ENCODE measurements around the gene RAB19. TPM values are rescaled to one million over a fixed set of nuclear protein-coding genes. Genes with fewer than 3 reads are reported as not detected.
"Not testable (repeated sequence)": the region's sequence is repeated elsewhere in the genome, so short reads cannot be mapped to it uniquely, and the experiment has no call there.

Gene RAB19
- total and polyA plus RNA-seq, 7 donors = 1.8 to 8.2 (median 3.0) TPM; not detected in 4

DNA sequence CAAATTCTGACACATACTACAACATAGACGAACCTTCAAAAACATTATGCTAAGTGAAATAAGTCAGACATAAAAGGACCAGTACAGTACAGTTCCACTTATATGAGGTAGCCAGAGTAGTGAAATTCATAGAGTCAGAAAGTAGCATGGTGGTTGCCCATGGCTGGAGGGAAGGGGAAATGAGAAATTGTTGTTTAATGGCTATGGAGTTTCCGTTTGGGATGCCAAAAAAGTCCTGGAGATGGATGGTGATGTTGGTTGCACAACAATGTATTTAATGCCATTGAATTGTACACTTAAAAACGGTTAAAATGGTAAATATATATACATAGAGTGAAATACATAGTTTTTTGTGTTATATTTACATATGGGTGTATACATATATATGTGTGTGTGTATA, 3.5 kb upstream of the RAB19 start:
- DNase-seq = no peak
- H3K9me3 ChIP-seq = no peaks in the 10 kb centered on the region
- TF ChIP-seq EP300 (IDR thresholded peaks at IDR 0.05) (no peak), POLR2AphosphoS5 (IDR thresholded peaks at IDR 0.05) (no peak), POLR2A (IDR thresholded peaks at IDR 0.05) (no peak)
- TF ChIP-seq, protein P1, sequence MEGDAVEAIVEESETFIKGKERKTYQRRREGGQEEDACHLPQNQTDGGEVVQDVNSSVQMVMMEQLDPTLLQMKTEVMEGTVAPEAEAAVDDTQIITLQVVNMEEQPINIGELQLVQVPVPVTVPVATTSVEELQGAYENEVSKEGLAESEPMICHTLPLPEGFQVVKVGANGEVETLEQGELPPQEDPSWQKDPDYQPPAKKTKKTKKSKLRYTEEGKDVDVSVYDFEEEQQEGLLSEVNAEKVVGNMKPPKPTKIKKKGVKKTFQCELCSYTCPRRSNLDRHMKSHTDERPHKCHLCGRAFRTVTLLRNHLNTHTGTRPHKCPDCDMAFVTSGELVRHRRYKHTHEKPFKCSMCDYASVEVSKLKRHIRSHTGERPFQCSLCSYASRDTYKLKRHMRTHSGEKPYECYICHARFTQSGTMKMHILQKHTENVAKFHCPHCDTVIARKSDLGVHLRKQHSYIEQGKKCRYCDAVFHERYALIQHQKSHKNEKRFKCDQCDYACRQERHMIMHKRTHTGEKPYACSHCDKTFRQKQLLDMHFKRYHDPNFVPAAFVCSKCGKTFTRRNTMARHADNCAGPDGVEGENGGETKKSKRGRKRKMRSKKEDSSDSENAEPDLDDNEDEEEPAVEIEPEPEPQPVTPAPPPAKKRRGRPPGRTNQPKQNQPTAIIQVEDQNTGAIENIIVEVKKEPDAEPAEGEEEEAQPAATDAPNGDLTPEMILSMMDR (IDR thresholded peaks at IDR 0.05) = no peak

DNA sequence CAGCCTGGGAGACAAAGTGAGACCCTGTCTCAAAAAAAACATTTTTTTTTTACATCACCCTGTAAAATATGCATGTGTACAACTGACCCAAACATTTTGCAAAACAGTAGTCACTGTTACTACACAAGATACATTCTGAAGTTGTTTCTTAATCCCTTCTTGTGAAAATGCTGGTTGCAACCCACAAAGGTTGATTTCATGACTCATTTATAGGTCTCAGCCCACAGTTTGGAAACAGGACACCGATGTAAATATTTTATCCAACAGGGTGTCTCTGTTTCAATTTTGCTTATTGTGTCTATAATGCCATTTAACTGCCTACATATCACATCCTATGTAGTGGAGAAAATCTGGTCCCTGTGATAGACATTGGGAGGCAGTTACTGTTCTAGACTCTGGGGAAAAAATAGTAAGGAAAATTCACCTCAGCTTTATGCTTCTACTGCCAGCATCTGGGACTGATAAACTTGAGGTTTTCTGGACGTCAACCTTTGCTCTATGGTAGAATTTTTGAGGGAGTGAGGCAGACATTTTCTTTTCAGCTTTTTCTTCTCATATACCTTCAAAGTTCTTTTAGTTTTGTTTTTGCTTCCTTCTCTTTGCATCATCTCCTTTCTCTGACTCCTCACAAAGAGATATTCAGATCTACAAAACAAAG, 1.6 kb upstream of the RAB19 start:
- no peak for DNase-seq
- 65 to 74% methylated on average over 2 of the region's 2 CpGs for WGBS, 2 donors

More for the DNA sequence above, 3.5 kb upstream of the RAB19 start:
- WGBS, 2 donors = 84 to 86% methylated on average over 3 of the region's 3 CpGs
- no peak overlapping the region for H3K27ac ChIP-seq
- peaks cover 0 to 22% (median 11%) of the 10 kb centered on the region in 4 donors for H3K4me1 ChIP-seq
- H3K4me3 ChIP-seq = no peak overlapping the region
- peaks cover 0 to 31% (median 5%) of the 10 kb centered on the region in 3 donors for H3K27me3 ChIP-seq
- intact Hi-C loops (cut with DNase I) = no loop called here
- H3K36me3 ChIP-seq = no peaks in the 10 kb centered on the region

DNA sequence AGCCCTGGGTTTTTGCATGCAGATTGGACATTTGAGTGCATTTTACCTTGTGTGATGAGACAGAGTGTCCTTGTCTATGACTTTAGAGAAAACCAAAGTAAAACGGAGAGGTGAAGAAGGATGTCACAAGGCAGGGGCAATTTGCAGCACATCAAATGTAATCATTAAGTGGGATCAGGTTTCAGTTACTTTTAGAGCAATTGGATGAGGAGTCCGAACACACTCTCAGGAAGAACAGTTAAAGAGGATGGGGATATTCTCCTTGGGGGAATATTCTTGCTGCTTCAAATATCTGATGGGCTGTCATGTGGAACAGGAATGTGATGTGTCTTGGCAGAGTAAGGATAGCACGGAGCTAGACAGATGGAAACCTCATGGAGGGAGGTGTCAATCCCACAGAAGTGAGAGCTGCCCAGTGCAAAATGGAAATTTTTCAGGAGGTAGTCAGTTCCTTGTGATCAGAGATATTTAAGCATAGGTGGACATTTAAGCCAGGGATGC, 757 bp downstream of the RAB19 start:
- H3K27me3 ChIP-seq = peaks cover 0 to 27% (median 5%) of the 10 kb centered on the region in 3 donors
- no peaks in the 10 kb centered on the region for H3K9me3 ChIP-seq
- no peaks in the 10 kb centered on the region for H3K36me3 ChIP-seq
- H3K4me3 ChIP-seq = no peak overlapping the region
- 29 to 57% methylated on average over 3 of the region's 3 CpGs for WGBS, 2 donors
- no peak for TF ChIP-seq POLR2A (IDR thresholded peaks at IDR 0.05)
- TF ChIP-seq, protein P1 (IDR thresholded peaks at IDR 0.05) = no peak
- no peak for TF ChIP-seq POLR2AphosphoS5 (IDR thresholded peaks at IDR 0.05)
- H3K27ac ChIP-seq = no peak overlapping the region
- DNase-seq = no peak
- intact Hi-C loops (cut with DNase I) = no loop called here
- peaks cover 0 to 6% (median 0%) of the 10 kb centered on the region in 4 donors for H3K4me1 ChIP-seq

More for the DNA sequence above, 1.6 kb upstream of the RAB19 start:
- Histone ChIP-seq H3K27me3 (peaks cover 0 to 31% (median 5%) of the 10 kb centered on the region in 3 donors), H3K4me1 (peaks cover 0 to 8% (median under 1%) of the 10 kb centered on the region in 4 donors), H3K9me3 (no peaks in the 10 kb centered on the region), H3K4me3 (no peak overlapping the region), H3K27ac (no peak overlapping the region), H3K36me3 (no peaks in the 10 kb centered on the region)
- no peak for TF ChIP-seq EP300 (IDR thresholded peaks at IDR 0.05)
- TF ChIP-seq, protein P1 (IDR thresholded peaks at IDR 0.05) = no peak
- TF ChIP-seq POLR2AphosphoS5 (IDR thresholded peaks at IDR 0.05) = no peak
- no peak for TF ChIP-seq POLR2A (IDR thresholded peaks at IDR 0.05)
- intact Hi-C loops (cut with DNase I) = no loop called here

DNA sequence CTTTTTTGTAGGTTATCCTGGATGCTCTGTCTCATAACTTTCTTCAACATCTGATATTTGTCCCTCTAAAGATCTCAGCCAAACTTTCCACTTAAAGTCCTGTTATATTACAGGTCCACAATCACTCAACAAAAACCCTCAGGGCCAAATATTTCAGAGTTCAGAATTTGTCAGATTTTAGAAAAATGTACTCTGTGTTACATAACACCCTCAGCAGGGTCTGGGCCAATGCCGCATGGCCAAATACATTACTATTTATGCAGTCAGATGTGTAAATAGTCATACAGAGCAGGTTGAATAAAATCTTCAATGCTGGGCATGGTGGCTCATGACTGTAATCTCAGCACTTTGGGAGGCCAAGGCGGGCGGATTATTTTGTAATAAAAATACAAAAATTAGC, 11.5 kb downstream of the RAB19 start:
- H3K36me3 ChIP-seq = no peaks in the 10 kb centered on the region
- no peak overlapping the region for H3K27ac ChIP-seq
- 95 to 96% methylated on average over 3 of the region's 3 CpGs for WGBS, 2 donors
- DNase-seq = no peak
- TF ChIP-seq EP300 (IDR thresholded peaks at IDR 0.05) (no peak), POLR2AphosphoS5 (IDR thresholded peaks at IDR 0.05) (no peak), POLR2A (IDR thresholded peaks at IDR 0.05) (no peak)
- TF ChIP-seq, protein P1 (IDR thresholded peaks at IDR 0.05) = no peak
- intact Hi-C loops (cut with DNase I) = no loop called here
- H3K27me3 ChIP-seq = no peaks in the 10 kb centered on the region
- H3K4me1 ChIP-seq = no peaks in the 10 kb centered on the region
- H3K9me3 ChIP-seq = no peaks in the 10 kb centered on the region
- H3K4me3 ChIP-seq = no peak overlapping the region

DNA sequence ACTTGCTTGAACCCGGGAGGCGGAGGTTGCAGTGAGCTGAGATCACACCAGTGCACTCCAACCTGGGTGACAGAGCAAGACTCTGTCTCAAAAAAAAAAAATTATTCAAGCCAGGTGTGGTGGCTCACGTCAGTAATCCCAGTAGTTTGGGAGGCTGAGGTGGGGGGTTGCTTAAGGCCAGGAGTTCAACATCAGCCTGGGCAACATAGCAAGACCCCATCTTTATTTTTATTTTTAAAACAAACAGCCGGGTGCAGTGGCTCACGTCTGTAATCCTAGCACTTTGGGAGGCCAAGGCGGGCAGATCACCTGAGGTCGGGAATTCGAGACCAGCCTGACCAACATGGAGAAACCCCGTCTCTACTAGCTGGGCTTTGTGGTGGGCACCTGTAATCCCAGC, 12.0 kb downstream of the RAB19 start:
- DNase-seq; H3K9me3 ChIP-seq; H3K36me3 ChIP-seq; intact Hi-C loops (cut with DNase I); H3K27ac ChIP-seq; H3K4me3 ChIP-seq; H3K4me1 ChIP-seq; H3K27me3 ChIP-seq: not testable (repeated sequence)
- 94 to 95% methylated on average over 9 of the region's 9 CpGs for WGBS, 2 donors
